HUES6 (cell line): Measurements from ENCODE around the gene ADGRA1.

Source experiments
- H3K27ac ChIP-seq: 2 replicates; pipeline ENCODE4 v1.7.0; 2013; ENCODE audit warnings: low read depth, mild to moderate bottlenecking, low read length, inconsistent platforms
- H3K27me3 ChIP-seq: 2 replicates; pipeline ENCODE4 v1.6.1; 2013; ENCODE audit warnings: low read length; ENCODE audit not compliant: control insufficient read depth, insufficient read depth
- H3K36me3 ChIP-seq: 2 replicates; pipeline ENCODE4 v1.6.1; 2013; ENCODE audit warnings: low read length; ENCODE audit not compliant: control insufficient read depth, insufficient read depth
- H3K4me1 ChIP-seq: 2 replicates; pipeline ENCODE4 v1.6.1; 2013; ENCODE audit warnings: low read length; ENCODE audit not compliant: control insufficient read depth, insufficient read depth
- H3K4me3 ChIP-seq: 2 replicates; pipeline ENCODE4 v1.5.1; 2013; ENCODE audit warnings: low read depth, low read length
- H3K9ac ChIP-seq: one replicate; pipeline ENCODE4 v1.6.1; 2013; ENCODE audit warnings: mild to moderate bottlenecking, low read length
- H3K9me3 ChIP-seq: 2 replicates; pipeline ENCODE4 v1.6.1; 2013; ENCODE audit warnings: low read depth, low read length; ENCODE audit not compliant: control insufficient read depth, insufficient read depth

The ADGRA1 gene

DNA sequence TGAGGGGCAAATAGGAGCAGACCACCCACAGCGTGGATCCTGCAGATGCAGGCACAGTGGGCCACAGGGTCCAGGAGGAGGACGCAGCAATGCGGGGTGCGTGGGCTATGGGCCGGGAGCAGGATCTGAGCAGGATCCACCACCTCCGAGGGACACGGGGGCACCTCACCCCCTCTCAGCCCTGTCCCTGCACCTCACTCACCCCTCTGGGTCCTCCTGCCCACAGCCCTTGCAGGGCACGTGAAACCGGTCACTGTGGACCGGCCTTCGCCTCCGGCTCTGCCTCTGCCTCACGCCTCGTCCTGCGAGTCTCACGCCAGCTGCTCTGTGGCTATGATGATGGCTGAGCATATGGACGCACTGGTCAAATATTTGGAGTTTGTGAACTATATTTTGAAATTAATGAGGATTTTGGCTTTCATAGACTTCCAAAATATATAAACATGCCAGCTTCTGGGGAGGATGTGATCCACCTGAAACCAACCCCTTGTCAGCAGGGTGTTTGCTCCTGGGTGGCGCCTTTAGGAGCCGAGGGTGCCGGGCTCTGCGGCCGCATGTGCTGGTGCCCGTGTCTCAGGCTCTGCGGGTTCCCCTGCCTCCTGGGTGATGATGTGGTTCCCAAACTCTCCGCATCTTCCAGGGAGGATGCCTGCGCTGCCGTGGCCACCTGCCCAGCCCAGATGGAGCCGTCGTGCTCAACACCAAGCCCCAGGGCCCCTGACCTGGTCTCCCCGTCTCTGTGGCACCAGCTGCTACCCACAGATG is 11.3 kb upstream of the ADGRA1 start:
- H3K27me3 ChIP-seq, result no peaks in the 10 kb centered on the region; the same call in 1 of the 2 replicates
- H3K4me3 ChIP-seq, result no peak overlapping the region
- H3K4me1 ChIP-seq, result peaks cover 10% of the 10 kb centered on the region; the same call in 1 of the 2 replicates
- H3K27ac ChIP-seq, result no peak overlapping the region
- no peaks in the 10 kb centered on the region for H3K36me3 ChIP-seq
- H3K9me3 ChIP-seq, result 0 out of 2 replicates have a peak, but pooled peaks cover 8% of the 10 kb centered on the region
- no peak overlapping the region for H3K9ac ChIP-seq

DNA sequence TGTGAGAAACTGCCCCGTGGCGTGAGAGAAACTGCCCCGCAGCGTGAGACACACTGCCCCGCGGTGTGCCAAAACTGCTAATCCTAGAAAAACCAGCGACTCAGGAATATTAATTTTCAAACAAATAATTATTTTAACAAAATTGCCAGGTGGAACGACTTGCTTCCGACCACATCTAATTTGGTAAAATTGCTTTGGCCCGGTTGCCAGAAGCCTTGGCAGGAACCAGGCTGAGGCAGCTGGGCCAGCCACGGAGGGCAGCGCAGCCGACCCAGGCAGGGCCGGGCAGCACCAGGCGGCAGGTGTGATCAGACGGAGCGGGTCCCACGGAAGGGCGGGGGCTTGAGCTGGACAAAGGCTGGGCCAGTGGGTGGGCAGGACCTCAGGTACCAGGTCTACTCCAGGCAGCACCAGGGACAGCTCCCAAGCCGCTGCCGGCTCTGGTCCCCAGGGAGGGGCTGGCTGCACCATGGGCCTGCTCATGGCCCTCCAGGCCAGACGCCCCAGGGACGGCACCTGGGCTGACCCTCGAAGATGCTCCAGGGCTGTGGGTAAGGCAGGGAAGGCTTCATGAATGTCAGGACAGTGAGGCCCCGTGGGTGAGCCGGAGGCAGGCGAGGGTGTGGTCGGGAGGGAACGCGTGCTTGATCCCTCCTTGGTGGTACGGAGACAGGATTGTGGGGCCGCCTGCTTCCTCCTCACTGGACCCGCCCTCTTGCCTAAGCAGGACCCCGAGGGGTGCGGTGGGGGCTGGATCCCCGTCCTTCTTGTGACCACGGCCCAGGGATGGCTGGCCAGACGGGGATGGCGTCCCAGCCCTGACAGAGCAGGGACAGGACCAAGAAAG is 7.7 kb upstream of the ADGRA1 start:
- peaks cover 4% of the 10 kb centered on the region; the same call in 1 of the 2 replicates for H3K27me3 ChIP-seq
- no peaks in the 10 kb centered on the region for H3K9me3 ChIP-seq
- no peaks in the 10 kb centered on the region for H3K36me3 ChIP-seq
- H3K27ac ChIP-seq, result no peak overlapping the region
- no peak overlapping the region for H3K4me3 ChIP-seq
- H3K9ac ChIP-seq, result no peak overlapping the region
- H3K4me1 ChIP-seq, result no peaks in the 10 kb centered on the region

DNA sequence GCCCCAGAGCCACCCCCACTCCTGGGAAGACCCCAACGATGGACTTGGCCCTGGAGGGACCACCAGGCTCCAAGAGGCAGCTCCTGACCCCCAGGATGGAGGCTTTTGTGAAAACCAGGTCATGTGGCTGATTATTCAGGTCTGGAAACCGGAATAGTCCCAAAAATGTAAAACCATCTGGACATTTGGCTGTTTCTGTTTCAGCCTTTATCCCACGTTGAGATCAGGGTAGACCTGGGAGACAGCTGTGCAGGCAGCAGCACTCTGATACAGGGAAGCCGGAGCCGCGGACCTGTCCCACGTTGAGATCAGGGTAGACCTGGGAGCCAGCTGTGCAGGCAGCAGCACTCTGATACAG is 7.1 kb upstream of the ADGRA1 start:
- Histone ChIP-seq H3K4me3 (no peak overlapping the region), H3K9ac (no peak overlapping the region), H3K9me3 (no peaks in the 10 kb centered on the region), H3K27me3 (peaks cover 8% of the 10 kb centered on the region; the same call in 1 of the 2 replicates), H3K36me3 (no peaks in the 10 kb centered on the region), H3K27ac (no peak overlapping the region), H3K4me1 (no peaks in the 10 kb centered on the region)

GRCh38 chr10:133081636-133082035 is 6.1 kb upstream of the ADGRA1 start:
- H3K4me1 ChIP-seq, result no peaks in the 10 kb centered on the region
- no peak overlapping the region for H3K9ac ChIP-seq
- no peak overlapping the region for H3K27ac ChIP-seq
- peaks cover 18% of the 10 kb centered on the region for H3K27me3 ChIP-seq
- H3K4me3 ChIP-seq, result no peak overlapping the region
- H3K36me3 ChIP-seq, result no peaks in the 10 kb centered on the region
- H3K9me3 ChIP-seq, result no peaks in the 10 kb centered on the region

GRCh38 chr10:133082685-133083421 is 4.9 kb upstream of the ADGRA1 start:
- H3K4me1 ChIP-seq, result no peaks in the 10 kb centered on the region
- H3K9me3 ChIP-seq, result no peaks in the 10 kb centered on the region
- H3K27ac ChIP-seq, result no peak overlapping the region
- no peaks in the 10 kb centered on the region for H3K36me3 ChIP-seq
- no peak overlapping the region for H3K9ac ChIP-seq
- H3K27me3 ChIP-seq, result peaks cover 30% of the 10 kb centered on the region
- no peak overlapping the region for H3K4me3 ChIP-seq

DNA sequence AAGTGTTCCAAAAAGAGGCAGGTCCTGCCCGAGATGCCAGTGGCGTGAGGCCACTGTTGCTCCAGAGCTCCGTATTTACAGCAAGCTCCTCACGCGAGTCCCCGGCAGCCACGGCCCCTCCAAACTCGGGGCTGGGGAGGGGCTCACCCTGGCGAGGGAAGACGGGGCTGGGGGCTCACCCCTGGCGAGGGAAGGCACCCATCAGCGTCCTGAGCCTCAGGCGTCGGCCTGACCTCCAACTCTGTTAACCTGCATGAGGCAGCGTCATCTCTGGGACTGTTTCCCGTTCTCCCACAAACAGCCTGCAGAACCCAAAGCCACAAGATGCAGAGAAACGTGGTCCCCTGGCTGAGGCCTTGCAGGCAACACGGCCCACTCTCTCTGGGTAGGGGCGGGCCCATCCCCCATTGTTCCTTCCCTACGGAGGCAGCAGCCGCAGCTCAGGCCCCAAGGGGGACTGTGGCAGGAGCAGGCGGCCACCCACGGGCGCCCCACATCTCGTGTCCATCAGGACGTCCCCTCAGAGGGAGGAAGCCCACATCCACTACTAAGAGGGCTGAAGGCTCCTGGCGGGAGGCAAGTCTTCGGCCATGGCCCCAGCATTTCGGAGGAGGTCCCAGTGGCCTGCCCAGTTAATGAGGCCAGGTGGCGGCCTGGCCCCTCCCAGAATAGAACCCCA is 4.2 kb upstream of the ADGRA1 start:
- Histone ChIP-seq H3K9ac (no peak overlapping the region), H3K36me3 (no peaks in the 10 kb centered on the region), H3K27ac (no peak overlapping the region), H3K27me3 (peaks cover 37% of the 10 kb centered on the region), H3K9me3 (no peaks in the 10 kb centered on the region), H3K4me3 (no peak overlapping the region), H3K4me1 (no peaks in the 10 kb centered on the region)

GRCh38 chr10:133084491-133084890 is 3.2 kb upstream of the ADGRA1 start:
- H3K36me3 ChIP-seq, result no peaks in the 10 kb centered on the region
- H3K27me3 ChIP-seq, result peaks cover 46% of the 10 kb centered on the region
- H3K4me1 ChIP-seq, result no peaks in the 10 kb centered on the region
- no peak overlapping the region for H3K4me3 ChIP-seq
- no peak overlapping the region for H3K27ac ChIP-seq
- no peaks in the 10 kb centered on the region for H3K9me3 ChIP-seq
- no peak overlapping the region for H3K9ac ChIP-seq

- Histone ChIP-seq H3K36me3 (no peaks in the 10 kb centered on the region), H3K9ac (no peak overlapping the region), H3K27me3 (peaks cover 56% of the 10 kb centered on the region), H3K9me3 (no peaks in the 10 kb centered on the region), H3K4me1 (no peaks in the 10 kb centered on the region), H3K27ac (no peak overlapping the region), H3K4me3 (no peak overlapping the region)
Measured at GRCh38 chr10:133085251-133086125, 2.2 kb upstream of the ADGRA1 start.

GRCh38 chr10:133086247-133086646 is 1.5 kb upstream of the ADGRA1 start:
- Histone ChIP-seq H3K4me1 (no peaks in the 10 kb centered on the region), H3K9me3 (no peaks in the 10 kb centered on the region), H3K36me3 (no peaks in the 10 kb centered on the region), H3K27ac (no peak overlapping the region), H3K9ac (no peak overlapping the region), H3K4me3 (no peak overlapping the region), H3K27me3 (peaks cover 64% of the 10 kb centered on the region)
